ENCODE results near the gene PNISR.

GRCh38 chr6:99422912-99423311 lies 2.2 kb downstream of the PNISR start:
- TF ChIP-seq CTCF (conservative IDR thresholded peaks at IDR 0.05 in 1 of 2, IDR thresholded peaks at IDR 0.05 in 1 of 2; ENCODE audit: low read depth in 1 of 2, low read length in 2 of 2) (no peak), EZH2 (IDR thresholded peaks at IDR 0.05; ENCODE audit: low read length, missing control alignments) (no peak)
